Measurements from ENCODE around the gene PPP1R27. TPM values are rescaled to one million over a fixed set of nuclear protein-coding genes. Genes with fewer than 3 reads are reported as not detected.

The PPP1R27 gene
- total and polyA plus RNA-seq, 2 donors (not counting 1 experiment from before 2014, with no cell fraction given) = not detected

- Histone ChIP-seq H3K79me2 (ENCODE audit: control insufficient read depth, insufficient read depth, low read length) (no peaks in the 10 kb centered on the region), H3K36me3 (ENCODE audit: control insufficient read depth, insufficient read depth, low read length) (no peaks in the 10 kb centered on the region), H3K4me3 (replicated peaks in 1 of 4; ENCODE audit: control extremely low read depth in 1 of 4, insufficient read depth in 1 of 4, low read depth in 3 of 4, low read length in 4 of 4) (no peak overlapping the region), H3K9me3 (ENCODE audit: control insufficient read depth, insufficient read depth, low read depth, low read length) (no peaks in the 10 kb centered on the region), H4K20me1 (ENCODE audit: control insufficient read depth, extremely low read depth, insufficient read depth, low read length) (no peaks in the 10 kb centered on the region), H3K27ac (ENCODE audit: insufficient read depth, low read length) (no peak overlapping the region), H3K4me1 (ENCODE audit: control insufficient read depth, extremely low read depth, insufficient read depth, low read length) (no peaks in the 10 kb centered on the region), H3K27me3 (ENCODE audit: control insufficient read depth, insufficient read depth, low read length) (peaks cover 10% of the 10 kb centered on the region), H3K4me2 (ENCODE audit: extremely low read depth, insufficient read depth, low read length) (no peak overlapping the region), H2AFZ (ENCODE audit: low read length) (no peak overlapping the region), H3K9ac (ENCODE audit: insufficient read depth, low read length) (no peak overlapping the region)
- DNase-seq (ENCODE audit: low read depth in 2 of 2) = no peak
- TF ChIP-seq CTCF (conservative IDR thresholded peaks at IDR 0.05 in 1 of 2, IDR thresholded peaks at IDR 0.05 in 1 of 2; ENCODE audit: low read depth in 1 of 2, low read length in 2 of 2) = no peak
- no peak for TF ChIP-seq EZH2 (IDR thresholded peaks at IDR 0.05; ENCODE audit: low read length, missing control alignments)
These were observed 20.8 kb downstream of the PPP1R27 start for GRCh38 chr17:81813861-81814683.

GRCh38 chr17:81813371-81813684 lies 21.5 kb downstream of the PPP1R27 start:
- Histone ChIP-seq H3K79me2 (ENCODE audit: control insufficient read depth, insufficient read depth, low read length) (no peaks in the 10 kb centered on the region), H3K27ac (ENCODE audit: insufficient read depth, low read length) (no peak overlapping the region), H3K4me3 (replicated peaks in 1 of 4; ENCODE audit: control extremely low read depth in 1 of 4, insufficient read depth in 1 of 4, low read depth in 3 of 4, low read length in 4 of 4) (no peak overlapping the region), H4K20me1 (ENCODE audit: control insufficient read depth, extremely low read depth, insufficient read depth, low read length) (no peaks in the 10 kb centered on the region), H2AFZ (ENCODE audit: low read length) (no peak overlapping the region), H3K27me3 (ENCODE audit: control insufficient read depth, insufficient read depth, low read length) (peaks cover 13% of the 10 kb centered on the region), H3K9ac (ENCODE audit: insufficient read depth, low read length) (no peak overlapping the region), H3K4me2 (ENCODE audit: extremely low read depth, insufficient read depth, low read length) (no peak overlapping the region), H3K9me3 (ENCODE audit: control insufficient read depth, insufficient read depth, low read depth, low read length) (no peaks in the 10 kb centered on the region), H3K36me3 (ENCODE audit: control insufficient read depth, insufficient read depth, low read length) (no peaks in the 10 kb centered on the region), H3K4me1 (ENCODE audit: control insufficient read depth, extremely low read depth, insufficient read depth, low read length) (no peaks in the 10 kb centered on the region)
- no peak for DNase-seq (ENCODE audit: low read depth in 2 of 2)
- TF ChIP-seq CTCF (conservative IDR thresholded peaks at IDR 0.05 in 1 of 2, IDR thresholded peaks at IDR 0.05 in 1 of 2; ENCODE audit: low read depth in 1 of 2, low read length in 2 of 2) = no peak
- TF ChIP-seq EZH2 (IDR thresholded peaks at IDR 0.05; ENCODE audit: low read length, missing control alignments) = no peak

GRCh38 chr17:81812571-81813370 lies 22.1 kb downstream of the PPP1R27 start:
- no peak overlapping the region for H3K4me2 ChIP-seq (ENCODE audit: extremely low read depth, insufficient read depth, low read length)
- H3K27ac ChIP-seq (ENCODE audit: insufficient read depth, low read length) = no peak overlapping the region
- no peaks in the 10 kb centered on the region for H3K36me3 ChIP-seq (ENCODE audit: control insufficient read depth, insufficient read depth, low read length)
- H3K4me1 ChIP-seq (ENCODE audit: control insufficient read depth, extremely low read depth, insufficient read depth, low read length) = no peaks in the 10 kb centered on the region
- DNase-seq (ENCODE audit: low read depth in 2 of 2) = no peak
- H4K20me1 ChIP-seq (ENCODE audit: control insufficient read depth, extremely low read depth, insufficient read depth, low read length) = no peaks in the 10 kb centered on the region
- TF ChIP-seq EZH2 (IDR thresholded peaks at IDR 0.05; ENCODE audit: low read length, missing control alignments) (no peak), CTCF (conservative IDR thresholded peaks at IDR 0.05 in 1 of 2, IDR thresholded peaks at IDR 0.05 in 1 of 2; ENCODE audit: low read depth in 1 of 2, low read length in 2 of 2) (no peak)
- H3K27me3 ChIP-seq (ENCODE audit: control insufficient read depth, insufficient read depth, low read length) = peaks cover 15% of the 10 kb centered on the region
- H3K79me2 ChIP-seq (ENCODE audit: control insufficient read depth, insufficient read depth, low read length) = no peaks in the 10 kb centered on the region
- no peak overlapping the region for H2AFZ ChIP-seq (ENCODE audit: low read length)
- H3K4me3 ChIP-seq (replicated peaks in 1 of 4; ENCODE audit: control extremely low read depth in 1 of 4, insufficient read depth in 1 of 4, low read depth in 3 of 4, low read length in 4 of 4) = no peak overlapping the region
- H3K9me3 ChIP-seq (ENCODE audit: control insufficient read depth, insufficient read depth, low read depth, low read length) = no peaks in the 10 kb centered on the region
- no peak overlapping the region for H3K9ac ChIP-seq (ENCODE audit: insufficient read depth, low read length)
